Neural progenitor cell (in vitro differentiated cells): ENCODE measurements around the gene PRSS33. TPM values are rescaled to one million over a fixed set of nuclear protein-coding genes. Genes with fewer than 3 reads are reported as not detected.

Experiments used
- DNase-seq: peaks from one replicate; pipeline ENCODE4 v3.0.0-alpha.2; 2016; ENCODE audit warnings: low spot score
- H2AFZ ChIP-seq: fragments of 200-600 bp; sonication (generic); replicated peaks from 2 replicates; pipeline ENCODE4 v1.6.1; 2016; ENCODE audit warnings: antibody characterized with exemption
- H3F3A ChIP-seq: fragments of 200-600 bp; sonication (generic); 2 replicates; pipeline ENCODE4 v1.6.1; 2016; ENCODE audit warnings: antibody characterized with exemption, low read depth
- H3K27ac ChIP-seq: fragments of 200-600 bp; sonication (generic); 2 replicates; pipeline ENCODE4 v1.5.1; 2016; ENCODE audit warnings: mild to moderate bottlenecking
- H3K27me3 ChIP-seq: fragments of 200-600 bp; sonication (generic); 2 replicates; pipeline ENCODE4 v1.6.1; 2016; ENCODE audit warnings: mild to moderate bottlenecking, moderate library complexity
- H3K36me3 ChIP-seq: fragments of 200-600 bp; sonication (generic); 2 replicates; pipeline ENCODE4 v1.5.1; 2016
- H3K4me1 ChIP-seq: fragments of 200-600 bp; sonication (generic); 2 replicates; pipeline ENCODE4 v1.6.1; 2016; ENCODE audit warnings: mixed run types
- H3K4me2 ChIP-seq: fragments of 200-600 bp; sonication (generic); 2 replicates; pipeline ENCODE4 v1.6.1; 2016
- H3K4me3 ChIP-seq: fragments of 200-600 bp; sonication (generic); 2 replicates; pipeline ENCODE4 v1.5.1; 2016
- H3K79me2 ChIP-seq: fragments of 200-600 bp; sonication (generic); 2 replicates; pipeline ENCODE4 v1.6.1; 2016; ENCODE audit warnings: low read depth
- H3K9ac ChIP-seq: fragments of 200-600 bp; sonication (generic); 2 replicates; pipeline ENCODE4 v1.6.1; 2016
- H3K9me3 ChIP-seq: fragments of 200-600 bp; sonication (generic); 2 replicates; pipeline ENCODE4 v1.5.1; 2016; ENCODE audit warnings: low read depth
- H4K20me1 ChIP-seq: fragments of 200-600 bp; sonication (generic); 2 replicates; pipeline ENCODE4 v1.6.1; 2016; ENCODE audit warnings: low read depth
- H3K27ac Mint-ChIP-seq: 3 replicates; pipeline ENCODE4 v1.8.0; 2021; ENCODE audit warnings: mixed read lengths
- H3K27me3 Mint-ChIP-seq: 2 replicates; pipeline ENCODE4 v1.8.0; 2022; ENCODE audit warnings: low read depth, mild to moderate bottlenecking, inconsistent platforms, moderate library complexity, mixed read lengths; ENCODE audit not compliant: insufficient read depth
- H3K36me3 Mint-ChIP-seq: 3 replicates; pipeline ENCODE4 v1.8.0; 2021; ENCODE audit warnings: mixed read lengths
- H3K4me1 Mint-ChIP-seq: 3 replicates; pipeline ENCODE4 v1.8.0; 2021; ENCODE audit warnings: mixed read lengths
- H3K4me3 Mint-ChIP-seq: 3 replicates; pipeline ENCODE4 v1.8.0; 2021; ENCODE audit warnings: mild to moderate bottlenecking, moderate library complexity, mixed read lengths
- H3K9me3 Mint-ChIP-seq: 3 replicates; pipeline ENCODE4 v1.8.0; 2020; ENCODE audit warnings: mixed read lengths
- EZH2 ChIP-seq: fragments of 200-600 bp; sonication (generic); IDR thresholded peaks from 2 replicates; pipeline ENCODE4 v1.6.1; 2017; ENCODE audit warnings: antibody characterized with exemption, mild to moderate bottlenecking, moderate library complexity
- EZH2phosphoT487 ChIP-seq: fragments of 200-600 bp; sonication (generic); IDR thresholded peaks from 2 replicates; pipeline ENCODE4 v1.6.1; 2017; ENCODE audit warnings: antibody characterized with exemption
- total RNA-seq: library from RNA; depleted of rRNA; stranded (reverse); fragments of >200 nt; gene quantifications from 2 replicates; pipeline ENCODE4 v1.2.3, GENCODE V29; 2015; ENCODE audit warnings: low replicate concordance
- TF ChIP-seq, protein P1 (sequence below): fragments of 200-600 bp; sonication (generic); IDR thresholded peaks from 2 replicates; pipeline ENCODE4 v1.5.1; 2017; ENCODE audit warnings: antibody characterized with exemption, mild to moderate bottlenecking

The PRSS33 gene
- total RNA-seq, 1 donor from 2014 or later: 0.73 TPM

DNA sequence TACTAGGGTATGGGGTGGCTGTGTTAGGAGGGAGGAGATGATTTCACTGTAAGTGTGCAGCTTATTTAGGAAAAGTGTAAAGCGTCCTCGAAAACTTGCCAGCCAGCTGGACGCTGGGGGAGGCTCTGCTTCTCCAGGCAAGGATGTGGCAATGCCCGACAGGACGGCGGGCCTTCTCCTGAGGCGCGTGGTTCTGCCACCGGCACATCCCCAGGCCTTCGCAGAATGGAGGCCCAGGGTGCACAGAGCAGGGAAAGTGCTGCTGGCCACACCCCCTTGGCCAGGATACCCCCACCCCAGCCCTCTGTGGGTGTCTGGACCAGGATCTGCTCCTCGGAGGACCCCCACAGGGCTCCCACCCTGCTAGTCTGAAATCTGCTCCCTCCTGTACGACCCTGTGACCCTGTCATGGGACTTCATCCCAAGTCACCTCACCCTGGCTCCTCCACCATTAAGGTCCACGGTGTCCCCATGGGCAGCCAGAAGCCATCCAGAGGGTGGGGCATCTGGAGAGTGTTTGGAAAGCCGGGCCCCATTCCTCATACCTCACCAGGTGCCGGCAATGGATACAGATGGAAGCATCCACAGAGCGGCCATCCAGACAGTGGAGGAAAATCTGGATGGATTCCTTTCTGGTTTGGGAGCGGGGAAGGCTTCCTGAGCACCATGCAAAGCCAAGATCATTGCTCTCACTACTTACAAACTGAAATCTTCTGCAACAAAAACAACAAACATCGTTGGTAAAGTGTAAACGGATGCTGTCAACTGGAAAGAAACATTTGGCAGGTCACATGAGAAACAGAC lies 44.2 kb downstream of the PRSS33 start:
- Histone ChIP-seq H3K27ac (no peak overlapping the region), H3K4me3 (no peak overlapping the region), H3K9me3 (no peaks in the 10 kb centered on the region), H3K9ac (peak overlapping the region; percentile 47), H3K4me1 (peaks cover 3% of the 10 kb centered on the region), H3F3A (no peaks in the 10 kb centered on the region), H3K36me3 (no peaks in the 10 kb centered on the region), H3K27me3 (no peaks in the 10 kb centered on the region), H3K79me2 (no peaks in the 10 kb centered on the region), H2AFZ (no peak overlapping the region), H3K4me2 (no peak overlapping the region), H4K20me1 (no peaks in the 10 kb centered on the region)
- Mint-ChIP-seq H3K27me3 (peaks cover 2% of the 10 kb centered on the region), H3K36me3 (no peaks in the 10 kb centered on the region), H3K4me1 (peaks cover 3% of the 10 kb centered on the region), H3K27ac (no peak overlapping the region), H3K4me3 (no peak overlapping the region), H3K9me3 (no peaks in the 10 kb centered on the region)
- DNase-seq: no peak
- TF ChIP-seq, protein P1, sequence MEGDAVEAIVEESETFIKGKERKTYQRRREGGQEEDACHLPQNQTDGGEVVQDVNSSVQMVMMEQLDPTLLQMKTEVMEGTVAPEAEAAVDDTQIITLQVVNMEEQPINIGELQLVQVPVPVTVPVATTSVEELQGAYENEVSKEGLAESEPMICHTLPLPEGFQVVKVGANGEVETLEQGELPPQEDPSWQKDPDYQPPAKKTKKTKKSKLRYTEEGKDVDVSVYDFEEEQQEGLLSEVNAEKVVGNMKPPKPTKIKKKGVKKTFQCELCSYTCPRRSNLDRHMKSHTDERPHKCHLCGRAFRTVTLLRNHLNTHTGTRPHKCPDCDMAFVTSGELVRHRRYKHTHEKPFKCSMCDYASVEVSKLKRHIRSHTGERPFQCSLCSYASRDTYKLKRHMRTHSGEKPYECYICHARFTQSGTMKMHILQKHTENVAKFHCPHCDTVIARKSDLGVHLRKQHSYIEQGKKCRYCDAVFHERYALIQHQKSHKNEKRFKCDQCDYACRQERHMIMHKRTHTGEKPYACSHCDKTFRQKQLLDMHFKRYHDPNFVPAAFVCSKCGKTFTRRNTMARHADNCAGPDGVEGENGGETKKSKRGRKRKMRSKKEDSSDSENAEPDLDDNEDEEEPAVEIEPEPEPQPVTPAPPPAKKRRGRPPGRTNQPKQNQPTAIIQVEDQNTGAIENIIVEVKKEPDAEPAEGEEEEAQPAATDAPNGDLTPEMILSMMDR: no peak
- TF ChIP-seq EZH2phosphoT487 (no peak), EZH2 (no peak)

DNA sequence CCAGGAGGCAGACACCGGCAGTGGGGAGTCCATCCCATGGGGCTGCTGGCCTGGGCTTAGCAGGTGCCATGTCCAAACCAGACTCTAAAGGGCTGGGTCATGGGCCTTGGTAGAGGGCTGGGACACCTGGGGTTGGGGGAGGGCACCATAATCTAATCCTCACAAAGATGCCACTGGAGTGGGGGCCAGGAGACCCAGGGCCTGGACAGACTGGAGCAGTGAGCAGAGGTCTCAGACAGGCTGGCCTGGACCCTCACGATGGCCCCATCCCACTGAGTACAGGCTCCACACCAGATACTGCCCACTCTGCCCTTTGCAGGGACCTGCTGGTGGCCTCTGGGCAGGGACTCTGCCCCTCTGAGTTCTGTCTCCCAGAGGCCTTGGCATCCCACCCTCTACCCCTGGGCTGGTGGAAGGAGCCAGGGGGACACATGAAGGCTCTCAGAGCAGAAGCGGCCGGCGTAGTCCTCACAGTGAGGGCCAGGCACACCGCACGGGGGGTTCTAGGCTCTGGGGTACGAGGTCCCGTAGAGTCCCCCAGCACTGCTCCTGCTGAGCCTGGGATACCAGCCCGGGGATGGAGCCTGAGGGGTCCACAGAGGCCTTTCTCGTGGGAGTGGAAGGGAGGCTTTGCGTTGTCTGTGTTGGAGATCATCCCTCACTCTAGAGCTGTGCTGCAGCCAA lies 44.9 kb downstream of the PRSS33 start:
- no peak for TF ChIP-seq EZH2phosphoT487
- no peak overlapping the region for H3K4me3 ChIP-seq
- no peak overlapping the region for H3K4me2 ChIP-seq
- peaks cover 3% of the 10 kb centered on the region for H3K4me1 Mint-ChIP-seq
- H3K36me3 Mint-ChIP-seq: no peaks in the 10 kb centered on the region
- H3F3A ChIP-seq: no peaks in the 10 kb centered on the region
- H3K9me3 Mint-ChIP-seq: no peaks in the 10 kb centered on the region
- H3K9me3 ChIP-seq: no peaks in the 10 kb centered on the region
- H3K9ac ChIP-seq: no peak overlapping the region
- H4K20me1 ChIP-seq: no peaks in the 10 kb centered on the region
- H3K4me1 ChIP-seq: peaks cover 3% of the 10 kb centered on the region
- H3K36me3 ChIP-seq: no peaks in the 10 kb centered on the region
- no peaks in the 10 kb centered on the region for H3K79me2 ChIP-seq
- no peak overlapping the region for H2AFZ ChIP-seq
- peaks cover 2% of the 10 kb centered on the region for H3K27me3 Mint-ChIP-seq
- no peak overlapping the region for H3K27ac Mint-ChIP-seq
- H3K27me3 ChIP-seq: no peaks in the 10 kb centered on the region
- no peak for DNase-seq
- no peak overlapping the region for H3K4me3 Mint-ChIP-seq
- H3K27ac ChIP-seq: no peak overlapping the region

DNA sequence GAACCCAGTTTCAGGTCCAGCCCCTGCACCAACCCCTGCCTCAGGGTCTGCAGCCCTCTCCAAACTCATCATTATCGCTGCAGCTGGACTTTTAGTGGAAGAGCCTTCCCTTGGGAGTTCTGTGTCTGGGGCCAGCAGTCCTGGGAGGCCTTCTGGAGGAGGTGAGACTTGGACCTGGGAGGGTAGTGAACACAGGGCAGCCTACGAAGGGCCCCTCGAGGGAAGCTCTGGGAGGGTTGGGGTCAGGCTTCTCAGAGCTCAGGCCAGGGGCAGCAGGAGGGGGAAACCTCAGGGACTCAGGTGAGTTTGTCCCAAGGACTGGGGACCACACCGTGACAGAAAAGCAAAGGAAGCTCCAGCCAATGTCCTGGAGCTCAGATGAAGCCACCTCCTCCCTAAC lies 46.2 kb downstream of the PRSS33 start:
- Mint-ChIP-seq H3K4me3 (no peak overlapping the region), H3K27me3 (peaks cover 2% of the 10 kb centered on the region), H3K4me1 (peaks cover 3% of the 10 kb centered on the region), H3K9me3 (no peaks in the 10 kb centered on the region), H3K27ac (no peak overlapping the region), H3K36me3 (no peaks in the 10 kb centered on the region)
- no peaks in the 10 kb centered on the region for H3K36me3 ChIP-seq
- no peak overlapping the region for H2AFZ ChIP-seq
- H3K9ac ChIP-seq: no peak overlapping the region
- no peaks in the 10 kb centered on the region for H3K27me3 ChIP-seq
- H3K4me3 ChIP-seq: no peak overlapping the region
- no peaks in the 10 kb centered on the region for H3F3A ChIP-seq
- no peak overlapping the region for H3K27ac ChIP-seq
- peaks cover 3% of the 10 kb centered on the region for H3K4me1 ChIP-seq
- no peak for DNase-seq
- H3K79me2 ChIP-seq: no peaks in the 10 kb centered on the region
- TF ChIP-seq EZH2phosphoT487 (no peak), EZH2 (no peak)
- TF ChIP-seq, protein P1: no peak
- H3K4me2 ChIP-seq: no peak overlapping the region
- H3K9me3 ChIP-seq: no peaks in the 10 kb centered on the region
- H4K20me1 ChIP-seq: no peaks in the 10 kb centered on the region

DNA sequence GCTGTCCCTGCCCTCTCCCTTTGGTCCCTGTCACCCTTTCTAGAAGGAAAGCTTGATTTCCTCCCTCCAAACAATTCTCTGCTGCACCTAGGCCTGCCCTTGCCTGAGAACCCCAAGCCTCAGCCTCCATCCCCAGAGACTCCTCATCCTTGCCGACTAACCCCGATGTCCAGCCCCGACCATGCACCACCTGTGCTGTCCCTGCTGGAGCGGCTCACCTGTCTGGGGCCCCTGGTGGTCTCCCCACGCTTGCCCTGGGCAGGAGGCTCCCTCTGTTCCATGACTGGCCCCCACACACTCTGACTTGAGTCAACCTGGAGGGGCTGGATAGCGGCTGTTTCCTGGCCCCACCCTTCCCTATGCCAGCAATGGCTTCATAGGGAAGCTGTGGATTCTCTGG lies 46.9 kb downstream of the PRSS33 start:
- peaks cover 2% of the 10 kb centered on the region for H3K27me3 Mint-ChIP-seq
- Histone ChIP-seq H4K20me1 (no peaks in the 10 kb centered on the region), H2AFZ (no peak overlapping the region), H3K27me3 (no peaks in the 10 kb centered on the region), H3F3A (no peaks in the 10 kb centered on the region), H3K9ac (no peak overlapping the region), H3K79me2 (no peaks in the 10 kb centered on the region), H3K36me3 (no peaks in the 10 kb centered on the region), H3K27ac (no peak overlapping the region), H3K4me2 (no peak overlapping the region), H3K9me3 (no peaks in the 10 kb centered on the region), H3K4me1 (peaks cover 3% of the 10 kb centered on the region), H3K4me3 (no peak overlapping the region)
- no peaks in the 10 kb centered on the region for H3K9me3 Mint-ChIP-seq
- H3K27ac Mint-ChIP-seq: peak overlapping the region; percentile 88
- peaks cover 3% of the 10 kb centered on the region for H3K4me1 Mint-ChIP-seq
- no peak for DNase-seq
- H3K36me3 Mint-ChIP-seq: no peaks in the 10 kb centered on the region
- TF ChIP-seq, protein P1: no peak
- TF ChIP-seq EZH2 (no peak), EZH2phosphoT487 (no peak)
- H3K4me3 Mint-ChIP-seq: no peak overlapping the region
